ENCODE data around the gene ZNF615. TPM values are rescaled to one million over a fixed set of nuclear protein-coding genes. Genes with fewer than 3 reads are reported as not detected.
"Not testable (repeated sequence)": the region's sequence is repeated elsewhere in the genome, so short reads cannot be mapped to it uniquely, and the experiment has no call there.

ZNF615 gene
- total RNA-seq = 6.3 and 6.7 TPM in 2 replicates

DNA sequence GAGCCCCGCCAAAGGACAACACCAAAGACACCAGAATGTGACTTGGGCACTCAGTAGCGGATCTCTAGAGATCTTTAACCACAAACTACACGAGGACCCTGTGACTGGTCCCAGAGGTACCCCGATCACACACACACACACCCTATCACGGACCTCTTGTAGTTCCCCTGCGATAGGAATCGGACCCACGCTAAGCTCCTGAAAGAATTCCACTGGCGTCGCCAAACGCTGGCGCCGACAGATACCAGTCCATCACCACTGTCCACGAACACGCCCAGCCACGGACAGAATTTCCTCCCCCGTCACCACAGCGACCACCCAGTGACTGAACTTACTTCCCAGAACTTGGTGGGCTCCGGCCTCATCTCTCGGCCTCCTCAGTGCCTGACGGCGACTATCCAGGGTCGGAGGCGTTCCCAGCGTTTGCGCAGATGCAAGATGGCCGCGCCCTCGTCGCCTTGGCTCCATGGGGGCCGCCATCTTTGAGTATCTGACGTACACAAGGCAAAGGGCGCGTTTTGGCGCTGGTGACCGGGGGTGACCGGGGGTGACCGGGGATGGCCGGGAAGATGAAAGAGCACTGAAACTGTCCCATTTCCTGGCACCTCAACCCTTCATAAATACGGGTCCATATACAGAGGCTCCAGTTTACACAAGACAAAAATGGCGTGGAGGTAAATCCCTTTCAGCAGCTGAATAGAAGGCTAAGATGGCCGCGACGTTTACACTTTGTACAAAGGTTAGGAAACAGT lies at the start of gene ZNF615:
Gene ZNF615, minus strand, starts transcription at position 406 of the 752 bp plus-strand sequence. CDS start 4,500 bp downstream, outside the sequence.
- Mint-ChIP-seq H3K36me3 (ENCODE audit: low read depth) (peaks cover 69% of the 10 kb centered on the region), H3K27me3 (ENCODE audit: low read depth) (no peaks in the 10 kb centered on the region), H3K27ac (peak within 1 kb of the TSS; percentile 96), H3K4me3 (ENCODE audit: low read depth) (peak within 1 kb of the TSS; percentile 93), H3K4me1 (ENCODE audit: low read depth) (peaks cover 10% of the 10 kb centered on the region), H3K9me3 (peaks cover 62% of the 10 kb centered on the region)
- intact Hi-C loops (cut with micrococcal nuclease) = loop anchor here (1.0 to 2.0 kb wide), 3 partner anchors 20 to 81 kb away; partner anchors contain the start of genes ZNF350, ZNF613 and ZNF614
- peak; percentile 80 for DNase-seq (ENCODE audit: low spot score)

DNA sequence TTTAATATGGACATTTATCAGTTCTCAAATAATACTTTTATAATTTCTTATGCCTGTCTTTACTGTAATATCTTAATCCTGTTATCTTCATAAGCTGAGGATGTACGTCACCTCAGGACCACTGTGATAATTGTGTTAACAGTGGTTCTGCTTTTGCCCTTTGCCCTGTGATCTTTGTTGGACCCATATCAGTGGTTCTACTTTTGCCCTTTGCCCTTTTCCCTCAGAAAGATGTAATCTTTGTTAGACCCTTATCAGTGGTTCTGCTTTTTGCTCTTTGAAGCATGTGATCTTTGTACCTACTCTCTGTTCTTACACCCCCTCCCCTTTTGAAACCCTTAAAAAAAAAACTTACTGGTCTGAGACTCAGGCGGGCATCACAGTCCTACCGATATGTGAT lies 48.5 kb upstream of the ZNF615 start:
- H3K27me3 Mint-ChIP-seq (ENCODE audit: low read depth); intact Hi-C loops (cut with micrococcal nuclease); H3K27ac Mint-ChIP-seq; DNase-seq (ENCODE audit: low spot score); H3K4me3 Mint-ChIP-seq (ENCODE audit: low read depth); H3K4me1 Mint-ChIP-seq (ENCODE audit: low read depth): not testable (repeated sequence)
- H3K9me3 Mint-ChIP-seq = peaks cover 74% of the 10 kb centered on the region
- H3K36me3 Mint-ChIP-seq (ENCODE audit: low read depth) = peaks cover 36% of the 10 kb centered on the region

DNA sequence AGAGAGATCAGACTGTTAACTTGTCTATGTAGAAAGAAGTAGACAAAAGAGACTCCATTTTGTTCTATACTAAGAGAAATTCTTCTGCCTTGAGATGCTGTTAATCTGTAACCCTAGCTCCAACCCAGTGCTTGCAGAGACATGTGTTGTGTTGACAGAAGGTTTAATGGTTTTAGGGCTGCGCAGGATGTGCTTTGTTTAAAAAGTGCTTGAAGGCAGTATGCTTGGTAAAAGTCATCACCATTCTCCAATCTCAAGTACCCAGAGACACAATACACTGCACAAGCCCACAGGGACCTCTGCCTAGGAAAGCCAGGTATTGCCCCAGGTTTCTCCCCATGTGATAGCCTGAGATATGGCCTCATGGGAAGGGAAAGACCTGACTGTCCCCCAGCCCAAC lies 43.7 kb upstream of the ZNF615 start:
- DNase-seq (ENCODE audit: low spot score); intact Hi-C loops (cut with micrococcal nuclease); H3K4me3 Mint-ChIP-seq (ENCODE audit: low read depth); H3K4me1 Mint-ChIP-seq (ENCODE audit: low read depth); H3K27ac Mint-ChIP-seq; H3K27me3 Mint-ChIP-seq (ENCODE audit: low read depth): not testable (repeated sequence)
- Mint-ChIP-seq H3K36me3 (ENCODE audit: low read depth) (peaks cover 54% of the 10 kb centered on the region), H3K9me3 (peaks cover 72% of the 10 kb centered on the region)

DNA sequence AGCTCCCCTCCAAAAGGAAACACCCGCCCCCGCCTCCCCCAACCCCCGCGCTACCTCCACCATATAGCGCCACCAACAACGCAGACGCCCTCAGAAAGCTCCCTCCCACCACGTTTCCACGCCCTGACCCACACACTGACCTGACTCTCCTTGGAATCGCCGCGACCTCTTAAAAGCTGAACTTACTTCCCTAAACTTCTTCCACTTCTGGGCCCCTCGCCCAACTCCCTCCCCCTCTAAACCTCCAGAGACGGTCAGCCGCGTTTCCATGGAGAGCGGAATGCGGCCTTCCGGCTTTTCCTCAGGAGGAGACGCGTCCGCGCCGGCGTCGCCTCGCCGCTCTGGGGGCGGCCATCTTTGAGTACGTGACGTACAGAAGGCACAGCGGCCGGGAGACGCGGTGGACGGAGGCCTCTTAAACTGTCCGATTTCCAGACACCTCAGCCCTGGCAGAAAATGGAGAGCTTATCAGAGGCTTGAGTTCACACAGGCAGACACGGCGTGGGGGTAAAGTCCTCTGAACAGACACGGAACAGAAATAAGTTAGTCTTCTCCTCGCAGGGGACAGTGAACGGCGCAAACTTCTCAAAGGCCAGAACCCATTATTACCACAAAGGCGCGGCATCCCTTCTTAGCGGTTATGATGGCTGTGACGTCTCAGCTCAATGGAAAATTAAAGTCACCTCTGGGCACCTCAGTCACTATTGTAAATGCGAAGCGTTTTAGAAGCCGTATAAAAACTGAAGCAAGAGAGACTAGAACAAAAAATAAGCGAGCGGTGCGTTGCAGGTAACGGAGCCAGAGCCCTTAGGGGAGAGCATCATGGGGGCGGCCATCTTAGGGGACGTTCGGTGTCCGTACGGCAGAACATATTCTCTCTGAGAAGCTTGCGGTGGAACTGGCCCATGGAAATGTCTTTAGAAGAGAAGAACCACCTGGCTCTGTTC lies 40.8 kb upstream of the ZNF615 start, which contains the start of gene ZNF432:
Gene ZNF432, minus strand, starts transcription at position 284 of the 947 bp plus-strand sequence. CDS start 1,970 bp downstream, outside the sequence.
- Mint-ChIP-seq H3K36me3 (ENCODE audit: low read depth) (peaks cover 72% of the 10 kb centered on the region), H3K27me3 (ENCODE audit: low read depth) (no peaks in the 10 kb centered on the region), H3K4me3 (ENCODE audit: low read depth) (peak within 1 kb of the TSS; percentile 96), H3K9me3 (peaks cover 64% of the 10 kb centered on the region), H3K27ac (peak within 1 kb of the TSS; percentile 99), H3K4me1 (ENCODE audit: low read depth) (peaks cover 9% of the 10 kb centered on the region)
- DNase-seq (ENCODE audit: low spot score) = peak; percentile 78
- intact Hi-C loops (cut with micrococcal nuclease) = loop anchor here (1.0 kb wide), 3 partner anchors 21 to 122 kb away; partner anchors contain the start of genes ZNF350, ZNF613 and ZNF614

DNA sequence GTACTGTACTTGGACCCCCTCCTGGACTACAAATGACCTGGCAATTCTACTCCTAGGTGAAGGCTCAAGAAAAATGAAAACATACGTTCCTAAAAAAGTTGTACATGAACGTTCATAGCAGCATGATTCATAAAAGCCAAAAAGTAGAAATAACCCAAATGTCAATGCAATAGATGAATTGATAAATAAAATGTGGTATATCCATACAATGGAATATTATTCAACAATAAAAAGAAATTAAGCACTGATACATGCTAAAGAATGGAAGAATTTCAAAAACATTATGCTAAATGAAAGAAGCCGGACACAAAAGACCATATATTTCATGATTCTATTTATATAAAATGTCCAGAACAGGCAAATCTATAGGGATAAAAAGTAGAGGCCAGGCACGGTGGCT lies 31.2 kb upstream of the ZNF615 start:
- intact Hi-C loops (cut with micrococcal nuclease) = no loop called here
- H3K4me3 Mint-ChIP-seq (ENCODE audit: low read depth) = no peak overlapping the region
- no peak for DNase-seq (ENCODE audit: low spot score)
- no peaks in the 10 kb centered on the region for H3K27me3 Mint-ChIP-seq (ENCODE audit: low read depth)
- H3K9me3 Mint-ChIP-seq = peaks cover 75% of the 10 kb centered on the region
- H3K36me3 Mint-ChIP-seq (ENCODE audit: low read depth) = peaks cover 96% of the 10 kb centered on the region
- no peaks in the 10 kb centered on the region for H3K4me1 Mint-ChIP-seq (ENCODE audit: low read depth)
- no peak overlapping the region for H3K27ac Mint-ChIP-seq

DNA sequence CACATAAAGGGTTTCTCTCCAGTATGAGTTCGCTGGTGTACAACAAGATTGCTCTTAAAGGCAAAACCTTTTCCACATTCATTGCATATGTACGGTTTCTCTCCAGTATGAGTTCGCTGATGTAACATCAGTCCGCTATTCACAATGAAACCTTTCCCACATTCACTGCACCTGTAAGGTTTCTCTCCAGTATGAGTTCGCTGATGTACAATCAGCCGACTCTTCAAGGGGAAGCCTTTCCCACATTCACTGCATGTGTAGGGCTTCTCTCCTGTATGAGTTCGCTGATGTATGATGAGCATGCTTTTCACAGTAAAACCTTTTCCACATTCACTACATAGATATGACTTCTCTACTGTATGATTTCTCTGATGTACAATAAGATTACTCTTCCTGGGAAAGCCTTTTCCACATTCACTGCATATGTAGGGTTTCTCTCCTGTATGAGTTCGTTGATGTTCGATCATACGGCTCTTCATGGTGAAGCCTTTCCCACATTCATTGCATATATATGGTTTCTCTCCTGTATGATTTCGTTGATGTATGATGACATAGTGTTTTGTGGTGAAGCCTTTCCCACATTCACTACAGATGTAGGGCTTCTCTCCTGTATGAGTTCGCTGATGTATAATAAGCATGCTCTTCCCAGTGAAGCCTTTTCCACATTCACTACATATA lies 26.2 kb upstream of the ZNF615 start:
- intact Hi-C loops (cut with micrococcal nuclease) = no loop called here
- Mint-ChIP-seq H3K9me3 (peaks cover 80% of the 10 kb centered on the region), H3K4me1 (ENCODE audit: low read depth) (peaks cover 1% of the 10 kb centered on the region), H3K27me3 (ENCODE audit: low read depth) (no peaks in the 10 kb centered on the region), H3K36me3 (ENCODE audit: low read depth) (peaks cover 82% of the 10 kb centered on the region), H3K4me3 (ENCODE audit: low read depth) (no peak overlapping the region), H3K27ac (no peak overlapping the region)
- DNase-seq (ENCODE audit: low spot score) = no peak

DNA sequence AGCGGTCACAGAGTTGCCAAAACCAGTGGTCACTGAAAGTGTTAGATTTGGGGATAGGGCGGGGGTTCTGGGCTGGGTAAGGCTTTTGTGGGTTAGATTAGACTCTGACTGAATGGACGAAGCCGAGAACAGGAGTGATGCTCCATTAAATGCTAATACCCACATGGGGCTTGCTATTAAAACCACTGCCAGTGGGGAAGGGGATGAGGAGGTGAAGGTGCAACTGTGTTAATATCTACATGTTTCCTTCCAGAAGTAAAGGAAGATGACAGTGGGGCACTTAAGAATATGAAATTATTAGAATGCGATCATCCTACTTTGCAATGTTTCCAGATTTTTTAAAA lies 20.7 kb upstream of the ZNF615 start:
- H3K9me3 Mint-ChIP-seq = peaks cover 69% of the 10 kb centered on the region

DNA sequence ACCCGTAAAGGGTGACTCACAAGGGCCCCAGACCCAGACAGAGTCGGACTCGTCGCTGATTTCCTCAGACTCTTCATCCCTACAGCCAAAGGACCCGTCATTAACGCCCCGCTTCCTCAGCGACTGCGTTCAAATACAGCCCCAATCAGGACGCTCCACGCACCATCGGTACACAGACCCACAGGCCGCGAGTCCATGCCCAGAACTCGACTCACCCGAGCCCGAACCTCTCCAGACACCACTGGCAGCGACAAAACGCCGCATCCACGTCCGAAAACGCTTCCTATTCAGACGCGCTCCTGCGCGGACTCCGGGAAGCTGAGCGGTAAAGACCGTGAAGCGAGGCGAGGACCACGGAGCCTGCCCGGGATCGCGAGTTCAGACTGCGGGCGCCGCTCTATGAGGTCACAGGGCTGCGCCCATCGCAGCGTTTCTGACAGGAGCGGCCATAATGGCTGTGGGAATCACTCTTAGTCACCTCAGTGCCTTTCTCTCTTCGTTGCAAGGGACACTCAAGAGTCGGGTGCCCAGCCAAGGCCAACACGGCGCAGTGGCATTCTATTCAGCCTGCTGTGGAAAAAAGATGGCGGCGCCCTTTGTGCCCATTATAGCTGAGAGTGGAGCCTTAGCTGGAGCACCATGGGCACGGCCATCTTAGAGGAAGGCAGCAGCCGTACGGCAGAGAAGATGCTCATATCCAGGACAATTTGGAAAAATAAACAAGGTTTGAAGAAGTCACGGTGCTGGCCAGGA lies 20.2 kb upstream of the ZNF615 start, which contains the start of gene ZNF614:
Gene ZNF614, minus strand, starts transcription at position 353 of the 753 bp plus-strand sequence. CDS start 2,634 bp downstream, outside the sequence.
- peak within 1 kb of the TSS; percentile 93 for H3K27ac Mint-ChIP-seq
- peak within 1 kb of the TSS; percentile 92 for H3K4me3 Mint-ChIP-seq (ENCODE audit: low read depth)
- H3K4me1 Mint-ChIP-seq (ENCODE audit: low read depth) = peaks cover 11% of the 10 kb centered on the region
- DNase-seq (ENCODE audit: low spot score) = peak; percentile 82
- H3K36me3 Mint-ChIP-seq (ENCODE audit: low read depth) = peaks cover 80% of the 10 kb centered on the region
- no peaks in the 10 kb centered on the region for H3K27me3 Mint-ChIP-seq (ENCODE audit: low read depth)
- intact Hi-C loops (cut with micrococcal nuclease) = loop anchor here (1.0 to 10.0 kb wide), 6 partner anchors 20 to 123 kb away; partner anchors contain the start of genes ZNF350, ZNF613, ZNF615 and ZNF616
- H3K9me3 Mint-ChIP-seq = peaks cover 69% of the 10 kb centered on the region

More for the DNA sequence above, 20.7 kb upstream of the ZNF615 start:
- intact Hi-C loops (cut with micrococcal nuclease) = loop anchor here (1.0 to 10.0 kb wide), 6 partner anchors 20 to 124 kb away; partner anchors contain the start of genes ZNF350, ZNF613, ZNF615 and ZNF616
- Mint-ChIP-seq H3K4me1 (ENCODE audit: low read depth) (peaks cover 11% of the 10 kb centered on the region), H3K4me3 (ENCODE audit: low read depth) (peak overlapping the region; percentile 92), H3K27me3 (ENCODE audit: low read depth) (no peaks in the 10 kb centered on the region), H3K36me3 (ENCODE audit: low read depth) (peaks cover 80% of the 10 kb centered on the region), H3K27ac (peak overlapping the region; percentile 93)
- DNase-seq (ENCODE audit: low spot score) = no peak

DNA sequence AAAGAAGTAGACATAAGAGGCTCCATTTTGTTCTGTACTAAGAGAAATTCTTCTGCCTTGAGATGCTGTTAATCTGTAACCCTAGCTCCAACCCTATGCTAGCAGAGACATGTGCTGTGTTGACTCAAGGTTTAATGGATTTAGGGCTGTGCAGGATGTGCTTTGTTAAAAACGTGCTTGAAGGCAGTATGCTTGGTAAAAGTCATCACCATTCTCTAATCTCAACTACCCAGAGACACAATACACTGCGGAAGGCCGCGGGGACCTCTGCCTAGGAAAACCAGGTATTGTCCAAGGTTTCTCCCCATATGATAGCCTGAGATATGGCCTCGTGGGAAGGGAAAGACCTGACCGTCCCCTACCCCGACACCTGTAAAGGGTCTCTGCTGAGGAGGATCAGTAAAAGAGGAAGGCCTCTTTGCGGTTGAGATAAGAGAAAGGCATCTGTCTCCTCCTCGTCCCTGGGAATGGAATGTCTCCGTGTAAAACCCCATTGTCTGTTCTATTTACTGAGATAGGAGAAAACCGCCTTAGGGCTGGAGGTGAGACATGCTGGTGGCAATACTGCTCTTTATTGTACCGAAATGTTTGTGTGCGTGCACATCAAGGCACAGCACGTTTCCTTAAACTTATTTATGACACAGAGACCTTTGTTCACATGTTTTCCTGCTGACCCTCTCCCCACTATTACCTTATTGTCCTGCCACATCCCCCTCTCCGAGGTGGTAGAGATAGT lies 18.4 kb upstream of the ZNF615 start:
- Mint-ChIP-seq H3K9me3 (peaks cover 72% of the 10 kb centered on the region), H3K36me3 (ENCODE audit: low read depth) (peaks cover 87% of the 10 kb centered on the region), H3K4me1 (ENCODE audit: low read depth) (peaks cover 11% of the 10 kb centered on the region)
- H3K4me3 Mint-ChIP-seq (ENCODE audit: low read depth); DNase-seq (ENCODE audit: low spot score); H3K27ac Mint-ChIP-seq; H3K27me3 Mint-ChIP-seq (ENCODE audit: low read depth): not testable (repeated sequence)
- intact Hi-C loops (cut with micrococcal nuclease) = loop anchor here (5.0 to 10.0 kb wide), 2 partner anchors 111 to 122 kb away; partner anchors contain the start of genes ZNF616 and ZNF649

DNA sequence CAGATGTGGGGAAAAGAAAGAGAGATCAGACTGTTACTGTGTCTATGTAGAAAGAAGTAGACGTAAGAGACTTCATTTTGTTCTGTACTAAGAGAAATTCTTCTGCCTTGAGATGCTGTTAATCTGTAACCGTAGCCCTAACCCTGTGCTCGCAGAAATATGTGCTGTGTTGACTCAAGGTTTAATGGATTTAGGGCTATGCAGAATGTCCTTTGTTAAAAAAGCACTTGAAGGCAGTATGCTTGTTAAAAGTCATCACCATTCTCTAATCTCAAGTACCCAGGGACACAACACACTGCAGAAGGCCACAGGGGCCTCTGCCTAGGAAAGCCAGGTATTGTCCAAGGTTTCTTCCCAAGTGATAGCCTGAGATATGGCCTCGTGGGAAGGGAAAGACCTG lies 16.5 kb upstream of the ZNF615 start:
- not testable (repeated sequence) for H3K27me3 Mint-ChIP-seq (ENCODE audit: low read depth); H3K4me3 Mint-ChIP-seq (ENCODE audit: low read depth); H3K27ac Mint-ChIP-seq; DNase-seq (ENCODE audit: low spot score)
- intact Hi-C loops (cut with micrococcal nuclease) = loop anchor here (10.0 kb wide), 1 partner anchor 120 kb away; the partner anchor contains the start of gene ZNF649
- Mint-ChIP-seq H3K4me1 (ENCODE audit: low read depth) (peaks cover 11% of the 10 kb centered on the region), H3K9me3 (peaks cover 74% of the 10 kb centered on the region), H3K36me3 (ENCODE audit: low read depth) (peaks cover 91% of the 10 kb centered on the region)

DNA sequence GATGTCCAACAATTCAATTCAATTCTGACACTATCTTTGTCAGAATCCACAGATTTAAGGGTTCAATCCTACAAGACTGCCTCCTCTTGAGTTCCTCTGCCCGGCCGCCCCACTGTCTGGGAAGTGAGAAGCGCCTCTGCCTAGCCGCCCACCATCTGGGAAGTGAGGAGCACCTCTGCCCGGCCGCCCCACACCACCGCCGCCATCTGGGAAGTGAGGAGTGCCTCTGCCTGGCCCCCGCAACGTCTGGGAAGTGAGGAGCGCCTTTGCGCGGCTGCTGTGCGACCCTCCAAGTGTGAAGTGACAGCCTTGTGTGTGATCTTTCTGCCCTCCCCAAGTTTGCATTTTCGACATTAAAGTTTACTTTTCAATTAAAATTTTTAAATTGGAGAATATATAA lies 14.2 kb upstream of the ZNF615 start:
- H3K27me3 Mint-ChIP-seq (ENCODE audit: low read depth) = no peaks in the 10 kb centered on the region
- no peak overlapping the region for H3K4me3 Mint-ChIP-seq (ENCODE audit: low read depth)
- peaks cover 87% of the 10 kb centered on the region for H3K9me3 Mint-ChIP-seq
- H3K27ac Mint-ChIP-seq = no peak overlapping the region
- H3K4me1 Mint-ChIP-seq (ENCODE audit: low read depth) = peaks cover 4% of the 10 kb centered on the region
- no peak for DNase-seq (ENCODE audit: low spot score)
- intact Hi-C loops (cut with micrococcal nuclease) = loop anchor here (10.0 kb wide), 1 partner anchor 117 kb away; the partner anchor contains the start of gene ZNF649
- peaks cover 98% of the 10 kb centered on the region for H3K36me3 Mint-ChIP-seq (ENCODE audit: low read depth)
